GM19238 (cell line): ENCODE results near the gene MYO1F.
"Not testable (repeated sequence)": the region's sequence is repeated elsewhere in the genome, so short reads cannot be mapped to it uniquely, and the experiment has no call there.

ENCODE experiments used
- DNase-seq: peaks from one replicate; pipeline ENCODE4 v3.0.0; 2011; ENCODE audit warnings: low spot score; ENCODE audit not compliant: insufficient read length

The MYO1F gene

DNA sequence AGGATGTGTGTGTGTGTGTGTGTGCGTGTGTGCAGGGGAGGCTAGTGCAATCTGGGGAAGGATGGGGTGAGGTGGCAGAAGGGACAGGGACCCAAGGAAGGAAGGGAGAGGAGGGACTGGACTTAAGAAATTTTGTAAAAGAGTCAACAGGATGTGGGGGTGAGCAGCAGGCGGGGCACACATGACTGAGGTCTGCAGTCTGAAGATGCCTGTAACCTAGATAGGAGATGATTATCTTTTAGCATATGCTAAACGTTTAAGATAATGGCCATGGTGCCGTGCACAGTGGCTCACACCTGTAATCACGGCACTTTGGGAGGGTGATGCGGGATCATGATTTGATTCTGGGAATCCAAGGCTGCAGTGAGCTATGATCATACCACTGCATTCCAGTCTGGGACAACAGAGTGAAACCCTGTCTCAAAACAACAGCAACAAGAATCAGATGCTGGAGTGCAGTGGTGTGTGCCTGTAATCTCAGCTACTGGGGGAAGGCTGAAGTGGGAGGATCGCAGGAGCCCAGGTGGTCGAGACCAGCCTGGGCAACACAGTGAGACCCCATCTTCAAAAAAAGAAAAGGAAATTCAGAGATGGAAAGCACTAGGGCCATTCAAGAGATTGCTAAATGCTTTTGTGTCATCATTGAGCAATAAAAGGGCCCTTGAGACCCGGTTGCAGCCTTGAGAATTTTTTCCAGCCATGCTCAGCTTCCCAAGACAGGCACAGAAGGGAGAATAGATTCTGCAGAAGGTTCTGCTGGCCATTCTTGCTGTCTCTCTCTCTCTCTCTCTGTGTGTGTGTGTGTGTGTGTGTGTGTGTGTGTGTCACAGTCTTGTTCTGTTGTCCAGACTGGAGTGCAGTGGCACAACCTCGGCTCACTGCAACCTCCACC lies 59.4 kb downstream of the MYO1F start:
- no peak for DNase-seq

DNA sequence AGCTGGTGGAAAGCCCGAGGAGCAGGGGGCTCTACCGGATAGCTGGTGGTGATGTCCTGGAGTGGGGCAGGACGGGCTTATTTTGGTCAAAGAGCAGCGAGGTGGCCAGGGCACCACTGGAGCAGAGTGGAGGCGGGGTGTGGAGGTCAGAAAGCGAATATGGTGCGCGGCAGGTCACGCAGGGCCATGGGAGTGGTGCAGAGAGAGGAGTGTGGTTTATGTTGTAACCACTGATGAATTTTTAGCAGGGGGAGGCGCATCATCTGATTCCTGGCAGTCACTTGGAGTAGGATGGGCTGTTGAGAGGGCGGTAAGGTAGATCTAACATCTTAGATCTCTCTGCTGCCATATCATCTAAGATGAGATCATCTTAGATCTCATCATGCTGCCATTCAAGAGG lies 61.9 kb downstream of the MYO1F start:
- no peak for DNase-seq

DNA sequence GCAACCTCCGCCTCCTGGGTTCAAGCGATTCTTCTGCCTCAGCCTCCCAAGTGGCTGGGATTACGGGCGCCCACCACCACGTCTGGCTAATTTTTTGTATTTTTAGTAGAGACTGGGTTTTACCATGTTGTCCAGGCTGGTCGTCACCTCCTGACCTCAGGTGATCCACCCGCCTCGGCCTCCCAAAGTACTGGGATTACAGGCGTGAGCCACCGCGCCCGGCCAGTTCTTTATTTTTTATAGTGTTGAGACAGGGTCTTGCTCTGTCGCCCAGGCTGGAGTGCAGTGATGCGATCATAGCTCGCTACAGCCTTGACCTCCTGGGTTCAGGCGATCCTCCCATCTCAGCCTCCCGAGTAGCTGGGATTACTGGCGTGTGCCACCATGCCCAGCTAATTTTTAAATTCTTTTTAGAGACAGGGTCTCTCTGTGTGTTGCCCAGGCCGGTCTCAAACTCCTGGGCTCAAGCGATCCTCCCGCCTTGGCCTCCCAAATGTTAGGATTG lies 62.7 kb downstream of the MYO1F start:
- DNase-seq = not testable (repeated sequence)

DNA sequence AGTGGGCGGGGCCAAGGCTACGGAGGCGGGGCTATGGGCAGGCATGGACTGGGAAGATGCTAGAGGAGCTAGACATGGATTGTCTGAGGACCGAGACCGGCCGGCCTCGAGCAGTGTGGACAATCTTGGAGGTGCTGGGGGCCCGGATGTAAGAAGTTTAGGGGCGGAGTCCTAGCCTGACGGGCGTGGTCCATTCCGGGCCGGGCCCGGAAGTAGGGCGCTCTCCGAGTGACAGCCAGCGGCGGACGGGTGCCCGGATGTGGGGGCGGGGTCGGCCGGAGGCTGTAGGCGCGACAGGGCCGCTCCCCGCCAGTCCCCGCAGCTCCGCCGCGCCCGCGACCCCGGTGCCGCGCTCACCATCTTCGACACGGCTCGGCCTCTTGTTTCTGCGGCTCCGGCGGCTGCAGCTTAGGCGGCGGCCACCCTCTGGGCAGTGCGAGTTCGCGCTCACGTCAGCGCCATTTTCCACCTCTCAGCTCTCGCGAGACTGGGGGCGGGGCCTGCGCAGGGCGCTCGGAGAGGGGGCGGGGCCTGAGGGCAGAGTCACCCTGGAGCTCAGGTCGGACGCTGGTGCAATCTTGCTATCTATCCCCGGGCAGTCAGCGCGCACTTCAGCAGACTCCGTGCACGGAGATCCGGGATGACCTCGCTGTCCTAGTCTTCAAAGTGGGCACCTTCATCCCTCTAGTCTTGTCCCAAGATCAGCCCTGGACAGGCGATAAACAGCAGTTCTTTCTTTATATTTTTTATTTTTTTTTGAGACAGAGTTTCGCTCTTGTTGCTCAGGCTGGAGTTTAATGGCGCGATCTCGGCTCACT lies 63.3 kb downstream of the MYO1F start, which contains the start of gene ZNF414:
Gene ZNF414, minus strand, starts transcription at position 481 of the 818 bp plus-strand sequence. Its CDS starts 121 bp downstream, at position 360.
- peak; percentile 100 for DNase-seq

DNA sequence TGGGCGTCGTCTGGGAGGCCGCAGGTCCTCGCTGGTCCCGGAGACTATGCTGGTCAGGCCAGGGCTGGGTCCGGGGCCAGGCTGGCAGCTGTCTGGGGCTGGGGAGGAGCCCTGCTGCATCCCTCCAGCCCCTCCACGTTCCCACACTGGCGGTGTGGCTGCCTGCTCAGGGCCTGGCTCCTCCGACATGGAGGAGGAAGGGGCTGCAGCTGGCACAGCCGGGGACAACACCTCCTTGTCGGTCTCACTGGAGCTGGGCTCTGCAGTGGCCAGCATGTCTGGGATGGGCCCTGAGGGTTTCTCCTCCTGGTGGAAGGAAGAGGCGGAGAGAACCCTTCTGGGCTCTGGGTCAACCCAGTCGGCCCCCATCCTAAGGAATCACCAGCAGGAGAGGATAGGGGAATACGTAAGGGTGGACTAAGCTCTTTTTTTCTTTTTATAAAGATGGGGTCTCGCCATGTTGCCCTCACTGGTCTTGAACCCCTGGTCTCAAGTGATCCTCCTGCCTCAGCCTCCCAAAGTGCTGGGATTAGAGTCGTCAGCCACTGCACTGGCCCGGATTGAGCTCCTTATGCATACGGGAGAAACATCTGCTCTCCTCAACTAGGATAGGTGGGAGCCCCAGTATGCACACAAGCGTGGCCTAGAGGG lies 64.1 kb downstream of the MYO1F start:
- no peak for DNase-seq

DNA sequence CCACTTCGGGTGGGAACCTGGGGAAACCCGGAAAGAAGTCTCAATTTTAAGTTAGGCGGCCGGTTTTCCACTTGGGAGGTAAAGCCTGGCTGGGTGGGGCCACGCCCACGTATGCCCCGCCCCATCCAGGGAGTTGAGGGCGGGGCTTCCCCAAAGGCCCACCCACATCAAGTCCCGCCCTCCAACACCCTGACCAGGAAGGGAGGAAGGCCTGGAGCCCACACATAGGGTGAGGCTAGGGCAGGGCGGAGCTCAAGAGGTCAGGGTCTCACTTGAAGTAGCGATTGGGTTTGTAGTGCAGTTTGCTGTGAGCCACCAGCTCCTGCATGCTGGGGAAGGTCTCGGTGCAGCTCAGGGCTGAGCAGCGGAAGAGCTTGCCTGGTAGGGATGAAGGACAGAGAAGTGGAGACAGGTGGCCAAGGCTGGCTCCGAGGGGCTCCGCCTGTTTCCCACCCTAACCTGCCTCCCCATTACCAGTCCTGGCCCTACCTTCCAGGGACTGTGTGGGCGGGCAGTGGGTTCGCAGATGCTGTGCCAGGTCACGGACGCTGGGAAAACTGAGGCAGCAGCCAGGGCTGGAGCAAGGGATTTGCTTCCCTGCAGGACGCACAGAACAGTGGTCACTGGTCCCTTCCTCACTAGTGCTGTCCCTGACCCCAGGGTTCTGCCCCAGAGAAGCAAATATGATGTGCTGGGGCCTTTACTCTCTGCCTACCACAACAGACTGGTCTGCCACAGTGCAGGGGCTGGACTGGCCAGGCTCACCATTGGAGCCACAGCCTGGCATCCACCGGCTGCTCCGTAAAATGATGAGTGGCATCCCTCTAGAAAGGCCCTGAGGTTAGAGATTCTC lies 64.9 kb downstream of the MYO1F start:
- DNase-seq = no peak

DNA sequence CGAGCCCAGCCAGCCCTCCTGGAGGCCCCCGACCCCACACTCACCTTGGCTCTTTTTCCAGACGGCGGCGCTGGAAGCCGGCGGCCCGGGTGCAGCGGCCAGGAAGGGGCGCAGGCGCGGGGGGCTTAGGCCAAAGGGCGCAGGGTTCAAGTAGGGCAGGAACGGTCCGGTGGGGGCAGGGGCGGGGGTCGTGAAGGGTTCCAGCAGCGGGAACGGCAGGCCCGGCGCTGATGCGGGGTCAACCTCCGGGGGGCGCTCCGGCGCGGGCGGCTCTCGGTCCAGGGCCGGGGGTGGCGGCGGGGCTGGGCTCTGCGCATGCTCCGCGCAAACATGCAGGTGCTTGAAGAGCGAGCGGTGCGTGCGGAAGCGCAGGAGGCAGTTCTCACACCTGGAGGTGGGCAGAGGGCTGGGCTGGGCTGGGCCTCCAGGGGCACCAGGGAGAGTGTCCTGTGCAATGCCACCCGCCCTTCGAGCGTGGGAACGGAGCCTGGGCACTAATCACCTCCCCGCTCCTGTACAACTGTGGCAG lies 65.6 kb downstream of the MYO1F start:
- DNase-seq = no peak

DNA sequence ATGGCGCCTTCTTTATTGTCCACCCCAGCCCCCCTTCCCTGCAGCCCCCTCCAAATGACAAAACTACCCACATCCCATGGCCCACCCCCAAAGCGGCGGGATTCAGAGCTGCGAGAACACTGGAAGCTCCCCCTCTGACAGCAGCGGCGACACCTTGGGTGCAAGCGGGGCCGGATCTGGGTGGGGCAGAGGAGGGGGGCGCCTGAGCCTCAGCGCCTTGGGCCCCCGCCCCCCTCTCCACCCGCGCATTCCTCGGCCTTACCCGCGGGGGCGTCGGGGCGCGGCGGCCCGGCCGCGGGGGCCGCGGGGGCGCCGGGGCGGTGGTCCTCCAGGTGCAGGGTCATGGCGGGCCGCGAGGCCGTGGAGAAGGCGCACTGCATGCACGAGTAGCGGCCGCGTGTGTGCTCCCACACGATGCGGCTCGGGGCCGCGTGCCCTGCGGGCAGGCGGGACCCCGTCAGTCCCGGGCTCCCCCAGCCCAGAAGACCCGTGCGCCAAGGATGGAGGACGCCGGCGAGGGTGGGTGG lies 66.6 kb downstream of the MYO1F start:
- no peak for DNase-seq

DNA sequence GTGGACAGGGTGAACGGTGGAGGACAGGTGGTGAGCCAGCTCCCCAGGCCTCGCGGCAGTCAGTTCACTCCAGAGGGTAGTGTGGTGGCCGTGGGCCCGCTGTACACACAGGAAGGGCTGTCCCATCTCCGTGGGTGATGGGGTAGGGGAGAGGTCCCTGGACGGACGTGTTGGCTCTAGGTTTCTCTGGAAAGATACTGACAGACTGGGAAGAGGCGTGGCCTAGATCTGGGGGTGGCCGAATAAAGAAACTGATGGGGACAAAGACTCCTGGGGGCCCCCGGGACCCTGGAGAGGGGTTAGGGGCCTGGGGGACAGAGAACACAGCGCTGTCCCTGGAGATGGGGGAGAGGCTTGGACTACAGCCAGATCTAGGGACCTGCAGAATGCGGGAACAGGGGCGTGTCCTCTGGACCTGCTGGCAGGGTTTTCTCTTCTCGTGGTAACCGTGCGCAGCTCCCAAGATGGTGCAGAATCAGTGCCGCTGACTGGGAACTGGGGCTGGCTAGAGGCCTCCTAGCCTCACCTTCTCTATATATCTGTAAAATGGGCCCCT lies 70.8 kb downstream of the MYO1F start:
- peak; percentile 35 for DNase-seq

DNA sequence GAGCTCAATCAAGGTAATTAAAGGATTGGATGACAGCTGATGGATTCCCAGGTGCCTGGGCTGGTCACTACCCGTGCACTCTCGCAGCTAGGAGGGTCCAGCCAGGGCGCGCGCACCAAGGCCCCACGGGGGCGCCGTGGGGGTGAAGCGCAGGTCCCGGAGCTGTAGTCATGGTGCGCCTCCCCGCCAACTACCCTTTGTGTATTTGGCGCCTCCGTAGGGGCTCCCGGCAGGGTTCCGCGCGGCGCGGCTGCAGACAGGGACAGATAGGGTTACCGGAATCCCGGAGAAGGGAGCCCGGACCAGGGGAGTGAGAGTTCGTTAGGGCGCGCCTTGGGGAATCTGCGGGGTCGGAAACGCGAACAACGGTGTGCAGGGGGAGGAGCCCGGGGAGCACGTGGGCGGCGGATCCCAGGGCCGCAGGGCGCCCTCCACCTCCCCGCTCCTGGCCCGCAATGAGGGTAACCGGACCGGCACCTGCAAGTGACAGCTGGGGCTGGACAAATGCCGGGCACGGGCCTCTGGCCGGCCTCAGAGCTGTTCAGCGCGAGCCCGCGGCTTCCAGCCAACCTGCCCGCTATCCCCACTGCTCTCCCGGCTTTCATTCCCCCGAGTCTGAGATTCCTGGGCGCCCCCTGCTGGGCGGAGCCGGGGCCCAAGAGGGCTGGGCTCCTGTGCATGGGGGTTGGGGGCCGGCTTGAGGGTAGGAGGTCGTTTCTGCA lies 71.4 kb downstream of the MYO1F start:
- DNase-seq = peak; percentile 82

DNA sequence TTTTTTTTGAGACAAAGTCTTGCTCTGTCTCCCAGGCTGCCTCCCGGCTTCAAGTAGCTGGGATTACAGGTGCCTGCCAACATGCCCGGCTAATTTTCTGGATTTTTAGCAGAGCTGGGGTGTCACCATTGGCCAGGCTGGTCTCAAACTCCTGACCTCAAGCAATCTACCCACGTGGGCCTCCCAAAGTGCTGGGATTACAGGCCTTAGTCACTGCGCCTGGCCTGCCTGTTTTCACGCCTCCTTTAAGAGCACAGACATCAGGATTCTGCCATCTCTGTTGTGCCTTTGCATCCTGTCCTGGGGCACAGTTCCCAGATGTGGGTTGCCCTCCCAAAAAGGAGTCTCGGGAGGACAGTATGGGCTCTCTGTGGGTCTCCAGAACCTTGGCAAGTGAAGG lies 72.3 kb downstream of the MYO1F start:
- DNase-seq = no peak

DNA sequence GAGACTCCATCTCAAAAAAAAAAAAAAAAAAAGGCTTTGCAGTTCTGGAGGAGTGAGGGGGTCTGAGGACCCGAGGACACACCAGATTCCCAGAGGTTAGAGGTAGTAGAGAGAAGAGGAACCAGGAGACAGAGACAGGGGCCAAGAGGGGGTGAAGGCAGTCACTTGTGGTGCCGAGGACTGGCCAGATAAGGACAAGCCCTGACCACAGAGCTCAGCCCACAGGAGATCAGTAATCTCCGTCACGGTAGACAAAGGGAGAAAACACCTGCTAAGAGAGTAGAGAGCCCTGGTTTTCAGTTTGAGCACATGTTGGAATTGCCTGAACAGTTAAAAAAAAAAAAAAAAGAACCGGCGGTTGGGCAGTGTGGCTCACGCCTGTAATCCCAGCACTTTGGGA lies 73.1 kb downstream of the MYO1F start:
- DNase-seq = no peak

DNA sequence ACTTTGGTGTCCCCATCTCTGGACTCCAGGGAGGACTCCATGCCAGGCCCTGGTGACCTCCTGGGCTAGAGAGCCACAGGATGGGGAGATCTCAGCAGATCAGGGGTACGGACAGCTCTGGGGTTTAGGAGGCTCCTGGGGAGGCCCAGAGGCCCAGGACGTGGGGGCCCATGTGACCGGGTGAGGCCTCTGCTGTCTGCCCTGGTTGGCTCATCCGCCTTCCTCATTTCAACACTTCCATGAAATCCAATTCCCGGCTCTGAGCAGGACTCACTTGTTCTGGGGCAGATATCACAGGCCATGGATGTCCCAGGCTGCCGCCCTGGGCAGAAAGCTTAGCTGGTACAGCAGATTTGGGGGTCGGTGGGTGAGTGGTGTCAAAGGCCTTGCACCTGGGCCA lies 73.7 kb downstream of the MYO1F start:
- no peak for DNase-seq

DNA sequence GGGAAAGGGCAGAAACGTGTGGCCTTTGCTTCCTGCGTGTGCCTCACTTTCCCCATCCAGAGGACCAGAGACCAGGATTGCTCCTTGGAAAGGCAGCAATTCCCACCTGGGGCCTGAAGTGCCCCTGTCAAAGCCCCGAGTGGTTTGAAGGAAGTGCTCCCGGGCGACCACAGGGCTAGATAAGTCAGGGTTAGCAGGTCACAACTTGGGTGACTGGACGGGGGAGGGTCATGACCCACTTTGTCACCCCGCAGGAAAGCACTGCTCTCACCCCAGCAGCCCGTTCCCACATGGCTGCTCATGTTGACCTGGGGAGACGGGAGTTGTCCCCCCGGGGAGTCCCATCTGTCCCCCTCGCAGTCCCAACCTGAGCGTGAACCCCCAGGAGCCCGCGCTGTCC lies 75.3 kb downstream of the MYO1F start:
- DNase-seq = no peak

DNA sequence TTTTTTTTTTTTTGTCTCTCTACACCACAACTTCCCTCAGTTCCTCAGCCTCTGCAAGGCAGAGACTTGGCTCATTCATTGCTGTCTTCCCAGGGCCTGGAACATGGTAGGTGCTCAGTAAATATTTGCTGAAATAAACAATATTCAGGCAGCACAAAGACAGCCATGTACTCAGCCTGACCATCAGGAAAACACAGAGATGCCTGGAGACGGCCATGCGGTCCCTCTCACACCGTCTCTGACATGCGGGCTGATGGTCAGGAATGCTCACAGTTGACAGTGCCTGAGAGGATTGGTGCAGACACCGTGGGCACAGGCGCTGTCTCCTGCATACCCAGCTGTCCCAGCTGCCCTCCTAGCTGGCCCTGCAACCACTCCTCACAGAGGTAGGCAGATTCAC lies 75.7 kb downstream of the MYO1F start:
- no peak for DNase-seq

DNA sequence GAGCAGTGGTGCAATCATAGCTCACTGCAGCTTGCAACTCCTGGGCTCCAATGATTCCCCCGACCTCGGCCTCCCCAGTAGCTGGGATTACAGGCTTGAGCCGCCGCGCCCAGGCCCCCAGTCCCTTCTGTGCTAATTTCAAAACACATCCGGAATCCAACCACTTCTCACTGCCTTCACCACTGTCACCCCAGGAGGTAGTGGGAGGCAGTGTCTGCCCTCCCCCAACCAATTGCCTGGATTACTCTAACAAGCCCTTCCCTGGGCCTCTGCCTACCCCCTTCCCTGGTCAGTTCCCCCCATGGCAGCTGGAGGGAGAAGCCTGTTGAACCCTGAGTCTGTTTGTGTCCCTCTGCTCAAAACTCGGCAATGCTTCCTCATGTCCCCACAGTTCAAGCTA lies 77.1 kb downstream of the MYO1F start:
- DNase-seq = no peak

DNA sequence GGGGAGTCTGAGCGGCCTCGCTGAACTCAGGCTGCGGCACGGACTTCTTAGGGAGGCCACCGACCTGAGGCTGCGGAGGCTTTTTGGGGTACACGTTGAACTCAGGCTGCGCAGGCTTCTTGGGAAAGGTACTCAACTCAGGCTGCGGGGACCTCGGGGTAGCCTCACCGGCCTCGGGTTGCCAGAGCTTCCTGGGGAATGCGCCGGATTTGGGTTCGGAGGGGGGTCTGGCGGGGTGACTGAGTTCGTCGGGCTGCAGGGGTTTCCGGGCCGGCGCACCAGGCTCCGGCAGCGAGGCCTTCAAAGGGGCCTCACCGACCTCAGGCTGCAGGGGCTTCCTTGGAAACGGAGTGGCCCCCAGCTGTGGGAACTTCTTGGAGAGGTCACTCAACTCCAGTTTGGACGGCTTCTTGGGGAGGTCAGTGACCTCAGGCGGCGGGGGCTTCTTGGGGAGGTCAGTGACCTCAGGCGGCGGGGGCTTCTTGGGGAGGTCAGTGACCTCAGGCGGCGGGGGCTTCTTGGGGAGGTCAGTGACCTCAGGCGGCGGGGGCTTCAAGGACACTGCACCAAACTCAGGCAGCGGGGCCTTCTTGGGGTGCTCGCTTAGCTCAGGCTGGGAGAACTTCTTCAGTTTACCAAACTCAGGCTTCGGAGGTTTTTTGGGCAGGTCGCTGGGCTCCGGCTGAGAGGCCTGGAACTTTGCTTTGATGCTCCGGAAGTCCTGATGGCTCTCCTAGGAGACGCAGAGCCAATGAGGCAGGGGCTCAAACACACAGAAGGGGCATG lies 78.0 kb downstream of the MYO1F start:
- DNase-seq = no peak

DNA sequence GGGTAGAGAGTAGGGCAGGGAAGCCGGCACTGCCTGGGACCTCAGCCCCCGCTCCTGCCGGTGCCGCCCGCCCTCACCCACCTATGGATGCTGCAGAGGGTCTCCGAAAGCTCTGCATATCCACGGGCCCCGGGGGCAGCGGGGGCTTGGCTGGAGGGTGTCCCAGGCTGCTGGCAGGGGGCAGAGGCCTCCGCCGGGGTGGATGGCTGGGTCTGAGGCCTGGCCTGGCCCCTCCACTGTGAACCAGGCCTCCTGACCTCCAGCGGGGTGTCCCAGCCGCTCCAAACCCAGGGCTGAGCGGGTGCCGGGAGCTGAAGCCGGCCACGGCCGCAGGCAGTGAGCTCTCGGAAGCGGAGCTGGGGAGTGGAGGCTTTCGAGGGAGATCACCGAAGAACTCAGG lies 78.9 kb downstream of the MYO1F start:
- DNase-seq = no peak

DNA sequence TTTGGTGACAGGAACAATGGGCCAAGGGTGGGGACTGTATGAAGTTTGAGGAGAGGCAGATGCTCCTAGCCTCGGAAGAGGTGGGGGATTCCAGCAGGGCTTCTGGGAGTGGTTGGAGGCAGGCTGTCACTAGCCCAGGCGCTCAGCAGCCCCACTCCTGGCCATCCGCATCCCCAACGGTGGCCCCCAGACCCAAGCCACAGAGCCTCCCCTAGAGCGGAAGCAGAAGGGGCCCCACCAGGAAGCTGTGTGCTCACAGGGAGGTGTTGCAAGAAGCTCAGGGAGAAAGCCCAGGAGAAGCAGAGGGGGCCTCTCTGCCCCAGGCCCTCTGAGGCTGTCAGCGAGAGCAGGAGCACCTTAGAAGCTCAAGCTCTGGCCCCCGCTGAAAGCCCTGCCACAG lies 83.1 kb downstream of the MYO1F start:
- DNase-seq = no peak
